Panc1 (cell line): ENCODE data around the gene LY6G6D. TPM values are rescaled to one million over a fixed set of nuclear protein-coding genes. Genes with fewer than 3 reads are reported as not detected.

Experiments
- ATAC-seq: fragments of 200-7000 bp; cut with Tn5 transposase; 2 replicates; pipeline ENCODE4 v1.9.1; 2020; ENCODE audit warnings: mild to moderate bottlenecking, moderate library complexity
- BruUV-seq: library from RNA; stranded (reverse); fragments of 400-500 nt; replicated peaks from 2 replicates; lab custom pipeline; 2021; lab: Mats Ljungman, UMichigan
- CTCF ChIA-PET: fragments of 300-600 bp; sonication (Branson Sonifier 250); formaldehyde crosslinking; loops from one replicate; lab custom pipeline; 2022; ENCODE audit warnings: antibody characterized with exemption; lab: Charles Lee
- POLR2A ChIA-PET: fragments of 300-600 bp; sonication (Branson Sonifier 250); formaldehyde crosslinking; loops from one replicate; lab custom pipeline; 2022; ENCODE audit warnings: antibody characterized with exemption; lab: Charles Lee
- DNase-seq: peaks from one replicate; pipeline ENCODE4 v3.0.0-alpha.2; 2010; ENCODE audit warnings: low read depth, low spot score
- H3K27ac ChIP-seq: 2 replicates; pipeline ENCODE4 v1.5.1; 2011; ENCODE audit warnings: mild to moderate bottlenecking, low read length, inconsistent platforms
- H3K27me3 ChIP-seq: fragments of 200-500 bp; sonication (Bioruptor generic); 2 replicates; pipeline ENCODE4 v1.6.0; 2014; ENCODE audit warnings: low read length, inconsistent platforms; ENCODE audit not compliant: control insufficient read depth, insufficient read depth
- H3K36me3 ChIP-seq: fragments of 200-500 bp; sonication (Bioruptor generic); 2 replicates; pipeline ENCODE4 v1.5.1; 2014; ENCODE audit warnings: inconsistent platforms, mild to moderate bottlenecking, low read length, moderate library complexity; ENCODE audit not compliant: control insufficient read depth, insufficient read depth
- H3K4me1 ChIP-seq: 2 replicates; pipeline ENCODE4 v1.5.1; 2011; ENCODE audit warnings: inconsistent platforms, mild to moderate bottlenecking, low read length, moderate library complexity; ENCODE audit not compliant: control insufficient read depth, insufficient read depth
- H3K4me3 ChIP-seq, 2 experiments: 2 replicates each; pipeline ENCODE4 v1.5.1; 2011 to 2012; ENCODE audit warnings: low read depth in 2 of 2, low read length in 2 of 2, mild to moderate bottlenecking in 2 of 2, inconsistent platforms in 1 of 2, moderate library complexity in 1 of 2
- H3K9me3 ChIP-seq: fragments of 200-500 bp; sonication (Bioruptor generic); 2 replicates; pipeline ENCODE4 v1.5.1; 2014; ENCODE audit warnings: low read depth, mild to moderate bottlenecking, inconsistent platforms, low read length, moderate library complexity; ENCODE audit not compliant: control insufficient read depth, insufficient read depth
- POLR2AphosphoS5 ChIP-seq: IDR thresholded peaks from 2 replicates; pipeline ENCODE4 v1.6.1; 2012; ENCODE audit warnings: mild to moderate bottlenecking, low read depth, low read length, moderate library complexity
- SIN3A ChIP-seq: IDR thresholded peaks from 2 replicates; pipeline ENCODE4 v1.6.1; 2012; ENCODE audit warnings: low read depth, mild to moderate bottlenecking, low read length, moderate library complexity, borderline replicate concordance; ENCODE audit not compliant: insufficient read depth
- TCF7L2 ChIP-seq: IDR thresholded peaks from 2 replicates; pipeline ENCODE4 v1.6.1; 2011; ENCODE audit warnings: mild to moderate bottlenecking, low read depth, low read length, inconsistent platforms
- in situ Hi-C: cut with HindIII; loops from 2 replicates; pipeline ENCODE4 v1.10.0; 2016; ENCODE audit warnings: low sequenced_read_pairs, low pct_unique_long_range_greater_than_20kb
- intact Hi-C: fragments of 100-400 bp; cut with micrococcal nuclease; formaldehyde crosslinking; loops from one replicate; pipeline ENCODE4 v1.10.0; 2022; ENCODE audit not compliant: unreplicated experiment
- total RNA-seq: library from RNA; stranded (reverse); gene quantifications from one replicate; pipeline ENCODE4 v1.2.1, GENCODE V29; 2021; ENCODE audit not compliant: unreplicated experiment
- TF ChIP-seq, protein P1 (sequence below): fragments of 450-650 bp; IDR thresholded peaks from 2 replicates; pipeline ENCODE4 v1.5.1; 2017; ENCODE audit warnings: mild to moderate bottlenecking
- TF ChIP-seq, protein P2 (sequence below), 2 experiments: IDR thresholded peaks; 2 replicates each; pipeline ENCODE4 v1.6.1; 2011 to 2012; ENCODE audit warnings: low read depth in 2 of 2, control low read depth in 1 of 2, low read length in 1 of 2, mild to moderate bottlenecking in 1 of 2, moderate library complexity in 1 of 2; ENCODE audit not compliant: insufficient read depth in 1 of 2

The LY6G6D gene
- total RNA-seq, 1 experiment from 2014 or later, result not detected

DNA sequence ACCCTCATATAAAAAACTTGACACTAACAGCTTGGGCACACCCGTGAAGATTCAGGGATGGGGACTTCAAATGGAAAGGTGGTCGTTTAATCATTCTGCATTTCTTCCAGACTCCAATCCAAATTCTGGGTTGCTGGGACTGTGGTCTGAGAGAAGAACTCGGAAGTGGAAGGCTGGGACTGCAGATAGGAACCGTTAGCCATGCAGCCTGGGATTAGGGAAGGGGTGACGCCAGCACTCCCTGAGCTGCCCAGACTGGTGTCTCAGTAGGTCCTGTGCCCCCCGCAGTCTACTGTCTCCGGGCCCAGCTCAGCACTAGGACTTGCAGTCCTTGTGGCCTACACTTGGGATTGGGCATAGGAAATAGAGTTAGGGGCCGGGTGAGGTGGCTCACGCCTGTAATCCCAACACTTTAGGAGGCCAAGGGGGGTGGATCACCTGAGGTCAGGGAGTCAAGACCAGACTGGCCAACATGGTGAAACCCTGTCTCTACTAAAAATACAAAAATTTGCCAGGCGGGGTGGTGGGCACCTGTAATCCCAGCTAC lies 21.7 kb downstream of the LY6G6D start:
- ChIA-PET POLR2A (interaction anchor here (0.6 kb wide), 1 partner anchor 78 kb away, joined by 10 read pairs; the partner anchor contains the start of gene HSPA1L), CTCF (interaction anchor here (0.6 kb wide), 1 partner anchor 153 kb away, joined by 3 read pairs; no protein-coding TSS in a partner anchor)
- intact Hi-C loops, result loop anchor here (10.0 kb wide), 1 partner anchor 98 kb away; no protein-coding TSS in a partner anchor
- BruUV-seq, result no TSS peak
- H3K9me3 ChIP-seq, result no peaks in the 10 kb centered on the region
- DNase-seq (no peak), ATAC-seq (no peak)
- in situ Hi-C loops, result no loop called here
- peak overlapping the region; percentile 99 to 100 for H3K4me3 ChIP-seq
- no peaks in the 10 kb centered on the region for H3K27me3 ChIP-seq
- peaks cover 17% of the 10 kb centered on the region for H3K36me3 ChIP-seq
- peaks cover 50% of the 10 kb centered on the region for H3K4me1 ChIP-seq
- TF ChIP-seq, protein P1, sequence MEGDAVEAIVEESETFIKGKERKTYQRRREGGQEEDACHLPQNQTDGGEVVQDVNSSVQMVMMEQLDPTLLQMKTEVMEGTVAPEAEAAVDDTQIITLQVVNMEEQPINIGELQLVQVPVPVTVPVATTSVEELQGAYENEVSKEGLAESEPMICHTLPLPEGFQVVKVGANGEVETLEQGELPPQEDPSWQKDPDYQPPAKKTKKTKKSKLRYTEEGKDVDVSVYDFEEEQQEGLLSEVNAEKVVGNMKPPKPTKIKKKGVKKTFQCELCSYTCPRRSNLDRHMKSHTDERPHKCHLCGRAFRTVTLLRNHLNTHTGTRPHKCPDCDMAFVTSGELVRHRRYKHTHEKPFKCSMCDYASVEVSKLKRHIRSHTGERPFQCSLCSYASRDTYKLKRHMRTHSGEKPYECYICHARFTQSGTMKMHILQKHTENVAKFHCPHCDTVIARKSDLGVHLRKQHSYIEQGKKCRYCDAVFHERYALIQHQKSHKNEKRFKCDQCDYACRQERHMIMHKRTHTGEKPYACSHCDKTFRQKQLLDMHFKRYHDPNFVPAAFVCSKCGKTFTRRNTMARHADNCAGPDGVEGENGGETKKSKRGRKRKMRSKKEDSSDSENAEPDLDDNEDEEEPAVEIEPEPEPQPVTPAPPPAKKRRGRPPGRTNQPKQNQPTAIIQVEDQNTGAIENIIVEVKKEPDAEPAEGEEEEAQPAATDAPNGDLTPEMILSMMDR, result no peak
- no peak for TF ChIP-seq POLR2AphosphoS5
- TF ChIP-seq SIN3A, result no peak
- TF ChIP-seq, protein P2, sequence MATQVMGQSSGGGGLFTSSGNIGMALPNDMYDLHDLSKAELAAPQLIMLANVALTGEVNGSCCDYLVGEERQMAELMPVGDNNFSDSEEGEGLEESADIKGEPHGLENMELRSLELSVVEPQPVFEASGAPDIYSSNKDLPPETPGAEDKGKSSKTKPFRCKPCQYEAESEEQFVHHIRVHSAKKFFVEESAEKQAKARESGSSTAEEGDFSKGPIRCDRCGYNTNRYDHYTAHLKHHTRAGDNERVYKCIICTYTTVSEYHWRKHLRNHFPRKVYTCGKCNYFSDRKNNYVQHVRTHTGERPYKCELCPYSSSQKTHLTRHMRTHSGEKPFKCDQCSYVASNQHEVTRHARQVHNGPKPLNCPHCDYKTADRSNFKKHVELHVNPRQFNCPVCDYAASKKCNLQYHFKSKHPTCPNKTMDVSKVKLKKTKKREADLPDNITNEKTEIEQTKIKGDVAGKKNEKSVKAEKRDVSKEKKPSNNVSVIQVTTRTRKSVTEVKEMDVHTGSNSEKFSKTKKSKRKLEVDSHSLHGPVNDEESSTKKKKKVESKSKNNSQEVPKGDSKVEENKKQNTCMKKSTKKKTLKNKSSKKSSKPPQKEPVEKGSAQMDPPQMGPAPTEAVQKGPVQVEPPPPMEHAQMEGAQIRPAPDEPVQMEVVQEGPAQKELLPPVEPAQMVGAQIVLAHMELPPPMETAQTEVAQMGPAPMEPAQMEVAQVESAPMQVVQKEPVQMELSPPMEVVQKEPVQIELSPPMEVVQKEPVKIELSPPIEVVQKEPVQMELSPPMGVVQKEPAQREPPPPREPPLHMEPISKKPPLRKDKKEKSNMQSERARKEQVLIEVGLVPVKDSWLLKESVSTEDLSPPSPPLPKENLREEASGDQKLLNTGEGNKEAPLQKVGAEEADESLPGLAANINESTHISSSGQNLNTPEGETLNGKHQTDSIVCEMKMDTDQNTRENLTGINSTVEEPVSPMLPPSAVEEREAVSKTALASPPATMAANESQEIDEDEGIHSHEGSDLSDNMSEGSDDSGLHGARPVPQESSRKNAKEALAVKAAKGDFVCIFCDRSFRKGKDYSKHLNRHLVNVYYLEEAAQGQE (IDR thresholded peaks at IDR 0.05; ENCODE audit: insufficient read depth in 1 of 2, low read depth in 2 of 2, low read length in 1 of 2), result no peak
- TF ChIP-seq TCF7L2, result no peak
- peak overlapping the region; percentile 100 for H3K27ac ChIP-seq

DNA sequence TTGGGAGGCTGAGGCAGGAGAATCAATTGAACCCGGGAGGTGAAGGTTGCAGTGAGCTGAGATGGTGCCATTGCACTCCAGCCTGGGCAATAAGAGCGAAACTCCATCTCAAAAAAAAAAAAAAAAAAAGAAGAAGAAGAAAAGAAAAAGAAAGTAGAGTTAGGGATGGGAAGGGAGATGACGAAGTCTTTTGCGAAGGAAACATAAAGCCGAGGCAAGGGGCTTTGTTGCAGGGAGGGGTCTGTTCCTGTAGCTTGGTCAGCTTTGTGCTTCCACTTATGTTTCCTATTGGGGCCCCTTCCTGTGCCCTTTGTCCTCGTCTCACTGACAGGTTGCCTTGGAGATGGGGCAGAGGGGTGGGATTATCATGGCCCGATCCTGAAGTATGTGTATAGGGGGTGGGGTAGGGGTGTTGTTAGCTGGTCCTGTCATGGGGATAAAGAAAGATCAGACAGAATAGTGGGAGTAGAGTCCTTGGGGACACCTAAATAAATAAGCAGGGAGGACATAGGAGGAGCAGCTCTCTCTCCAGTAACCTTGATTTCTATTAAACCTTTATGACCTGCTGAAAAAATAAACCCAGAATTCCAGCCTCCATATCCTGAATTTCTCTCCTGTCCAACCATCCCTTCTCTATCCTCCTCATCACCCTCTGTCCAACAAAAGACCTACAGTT lies 22.3 kb downstream of the LY6G6D start:
- Histone ChIP-seq H3K4me1 (peaks cover 48% of the 10 kb centered on the region), H3K4me3 (peak overlapping the region; percentile 6 to 90; a peak in 3 of 4 replicates), H3K27me3 (no peaks in the 10 kb centered on the region), H3K27ac (peak overlapping the region; percentile 100), H3K9me3 (no peaks in the 10 kb centered on the region), H3K36me3 (peaks cover 16% of the 10 kb centered on the region)
- POLR2A ChIA-PET, result interaction anchor here (0.7 to 1.7 kb wide), 4 partner anchors 15 to 160 kb away, joined by 3 to 6 read pairs (median 4); no protein-coding TSS in a partner anchor
- CTCF ChIA-PET, result no interaction called here
- no TSS peak for BruUV-seq
- TF ChIP-seq TCF7L2 (no peak), POLR2AphosphoS5 (no peak; the same call in 1 of the 2 replicates), SIN3A (no peak)
- TF ChIP-seq, protein P1, result no peak
- TF ChIP-seq, protein P2 (IDR thresholded peaks at IDR 0.05; ENCODE audit: insufficient read depth in 1 of 2, low read depth in 2 of 2, low read length in 1 of 2), result no peak
- intact Hi-C loops (loop anchor here (10.0 kb wide), 1 partner anchor 97 kb away; no protein-coding TSS in a partner anchor), in situ Hi-C loops (no loop called here)
- ATAC-seq (no peak), DNase-seq (no peak)
